ENCODE measurements around the gene RING1.

- no peak for TF ChIP-seq POLR2AphosphoS5 (IDR thresholded peaks at IDR 0.05)
- TF ChIP-seq CTCF (IDR thresholded peaks at IDR 0.05): peak in 1 of 3 donors; percentile 46
Observed at GRCh38 chr6:33248643-33248931, 40.3 kb downstream of the RING1 start.

Data from breast epithelium (tissue), 3 donors.